Measurements from ENCODE around the gene MPP1.

DNA sequence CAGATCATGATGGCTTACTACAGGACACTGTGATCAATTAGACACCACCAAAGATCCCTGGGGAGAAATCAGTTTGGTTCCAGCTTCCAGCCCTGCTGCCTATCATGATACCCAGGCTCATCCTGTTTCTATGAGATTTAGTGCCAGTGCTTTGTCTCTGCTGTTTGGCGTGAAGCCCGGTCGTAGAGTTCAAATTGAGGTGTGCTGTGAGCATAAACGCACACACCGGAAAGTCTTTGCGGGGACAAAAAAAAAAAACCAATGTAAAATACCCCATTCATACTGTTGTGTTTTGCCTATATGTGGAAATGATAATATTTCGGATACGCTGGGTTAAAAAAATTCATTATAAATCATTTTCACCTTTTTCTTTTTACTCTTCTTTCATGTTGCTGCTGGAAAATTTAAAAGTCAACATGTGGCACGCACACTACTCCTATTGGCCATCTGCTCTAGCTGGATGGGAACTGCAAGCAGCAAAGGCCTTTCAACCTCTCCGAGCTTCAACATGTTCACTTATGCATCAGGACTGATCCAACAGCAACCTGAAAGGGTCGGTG is 43.2 kb downstream of the MPP1 start:
- no peak for TF ChIP-seq ELF1 (IDR thresholded peaks at IDR 0.05)
- TF ChIP-seq, protein P1, sequence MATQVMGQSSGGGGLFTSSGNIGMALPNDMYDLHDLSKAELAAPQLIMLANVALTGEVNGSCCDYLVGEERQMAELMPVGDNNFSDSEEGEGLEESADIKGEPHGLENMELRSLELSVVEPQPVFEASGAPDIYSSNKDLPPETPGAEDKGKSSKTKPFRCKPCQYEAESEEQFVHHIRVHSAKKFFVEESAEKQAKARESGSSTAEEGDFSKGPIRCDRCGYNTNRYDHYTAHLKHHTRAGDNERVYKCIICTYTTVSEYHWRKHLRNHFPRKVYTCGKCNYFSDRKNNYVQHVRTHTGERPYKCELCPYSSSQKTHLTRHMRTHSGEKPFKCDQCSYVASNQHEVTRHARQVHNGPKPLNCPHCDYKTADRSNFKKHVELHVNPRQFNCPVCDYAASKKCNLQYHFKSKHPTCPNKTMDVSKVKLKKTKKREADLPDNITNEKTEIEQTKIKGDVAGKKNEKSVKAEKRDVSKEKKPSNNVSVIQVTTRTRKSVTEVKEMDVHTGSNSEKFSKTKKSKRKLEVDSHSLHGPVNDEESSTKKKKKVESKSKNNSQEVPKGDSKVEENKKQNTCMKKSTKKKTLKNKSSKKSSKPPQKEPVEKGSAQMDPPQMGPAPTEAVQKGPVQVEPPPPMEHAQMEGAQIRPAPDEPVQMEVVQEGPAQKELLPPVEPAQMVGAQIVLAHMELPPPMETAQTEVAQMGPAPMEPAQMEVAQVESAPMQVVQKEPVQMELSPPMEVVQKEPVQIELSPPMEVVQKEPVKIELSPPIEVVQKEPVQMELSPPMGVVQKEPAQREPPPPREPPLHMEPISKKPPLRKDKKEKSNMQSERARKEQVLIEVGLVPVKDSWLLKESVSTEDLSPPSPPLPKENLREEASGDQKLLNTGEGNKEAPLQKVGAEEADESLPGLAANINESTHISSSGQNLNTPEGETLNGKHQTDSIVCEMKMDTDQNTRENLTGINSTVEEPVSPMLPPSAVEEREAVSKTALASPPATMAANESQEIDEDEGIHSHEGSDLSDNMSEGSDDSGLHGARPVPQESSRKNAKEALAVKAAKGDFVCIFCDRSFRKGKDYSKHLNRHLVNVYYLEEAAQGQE (IDR thresholded peaks at IDR 0.05; ENCODE audit: low read depth, low read length) = no peak
- 0 out of 2 replicates have a peak, but pooled peaks have one; percentile 5 for TF ChIP-seq GABPA (IDR thresholded peaks at IDR 0.05; ENCODE audit: low read depth)
- no peak for TF ChIP-seq NRF1 (IDR thresholded peaks at IDR 0.05; ENCODE audit: low read depth, low read length)
- TF ChIP-seq, protein P2, sequence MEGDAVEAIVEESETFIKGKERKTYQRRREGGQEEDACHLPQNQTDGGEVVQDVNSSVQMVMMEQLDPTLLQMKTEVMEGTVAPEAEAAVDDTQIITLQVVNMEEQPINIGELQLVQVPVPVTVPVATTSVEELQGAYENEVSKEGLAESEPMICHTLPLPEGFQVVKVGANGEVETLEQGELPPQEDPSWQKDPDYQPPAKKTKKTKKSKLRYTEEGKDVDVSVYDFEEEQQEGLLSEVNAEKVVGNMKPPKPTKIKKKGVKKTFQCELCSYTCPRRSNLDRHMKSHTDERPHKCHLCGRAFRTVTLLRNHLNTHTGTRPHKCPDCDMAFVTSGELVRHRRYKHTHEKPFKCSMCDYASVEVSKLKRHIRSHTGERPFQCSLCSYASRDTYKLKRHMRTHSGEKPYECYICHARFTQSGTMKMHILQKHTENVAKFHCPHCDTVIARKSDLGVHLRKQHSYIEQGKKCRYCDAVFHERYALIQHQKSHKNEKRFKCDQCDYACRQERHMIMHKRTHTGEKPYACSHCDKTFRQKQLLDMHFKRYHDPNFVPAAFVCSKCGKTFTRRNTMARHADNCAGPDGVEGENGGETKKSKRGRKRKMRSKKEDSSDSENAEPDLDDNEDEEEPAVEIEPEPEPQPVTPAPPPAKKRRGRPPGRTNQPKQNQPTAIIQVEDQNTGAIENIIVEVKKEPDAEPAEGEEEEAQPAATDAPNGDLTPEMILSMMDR (IDR thresholded peaks at IDR 0.05) = no peak
- TF ChIP-seq, protein P3, sequence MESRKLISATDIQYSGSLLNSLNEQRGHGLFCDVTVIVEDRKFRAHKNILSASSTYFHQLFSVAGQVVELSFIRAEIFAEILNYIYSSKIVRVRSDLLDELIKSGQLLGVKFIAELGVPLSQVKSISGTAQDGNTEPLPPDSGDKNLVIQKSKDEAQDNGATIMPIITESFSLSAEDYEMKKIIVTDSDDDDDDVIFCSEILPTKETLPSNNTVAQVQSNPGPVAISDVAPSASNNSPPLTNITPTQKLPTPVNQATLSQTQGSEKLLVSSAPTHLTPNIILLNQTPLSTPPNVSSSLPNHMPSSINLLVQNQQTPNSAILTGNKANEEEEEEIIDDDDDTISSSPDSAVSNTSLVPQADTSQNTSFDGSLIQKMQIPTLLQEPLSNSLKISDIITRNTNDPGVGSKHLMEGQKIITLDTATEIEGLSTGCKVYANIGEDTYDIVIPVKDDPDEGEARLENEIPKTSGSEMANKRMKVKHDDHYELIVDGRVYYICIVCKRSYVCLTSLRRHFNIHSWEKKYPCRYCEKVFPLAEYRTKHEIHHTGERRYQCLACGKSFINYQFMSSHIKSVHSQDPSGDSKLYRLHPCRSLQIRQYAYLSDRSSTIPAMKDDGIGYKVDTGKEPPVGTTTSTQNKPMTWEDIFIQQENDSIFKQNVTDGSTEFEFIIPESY (IDR thresholded peaks at IDR 0.05; ENCODE audit: borderline replicate concordance, low read depth) = no peak
- TF ChIP-seq GATA2 (CRISPR knock-in tag; IDR thresholded peaks at IDR 0.05) = no peak
- TF ChIP-seq, protein P4, sequence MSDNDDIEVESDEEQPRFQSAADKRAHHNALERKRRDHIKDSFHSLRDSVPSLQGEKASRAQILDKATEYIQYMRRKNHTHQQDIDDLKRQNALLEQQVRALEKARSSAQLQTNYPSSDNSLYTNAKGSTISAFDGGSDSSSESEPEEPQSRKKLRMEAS (IDR thresholded peaks at IDR 0.05; ENCODE audit: low read depth) = no peak
- TF ChIP-seq POLR2AphosphoS5 (IDR thresholded peaks at IDR 0.05; ENCODE audit: low read depth, low read length) = no peak
- TF ChIP-seq NFIC (IDR thresholded peaks at IDR 0.05; ENCODE audit: borderline replicate concordance) = no peak
- TF ChIP-seq EZH2phosphoT487 (IDR thresholded peaks at IDR 0.05; ENCODE audit: borderline replicate concordance, low read depth) = no peak
- no peak for TF ChIP-seq RAD21 (IDR thresholded peaks at IDR 0.05; ENCODE audit: low read length)
- 0 out of 4 replicates have a peak, but pooled peaks of 1 of the 2 experiments have one; percentile 15 for TF ChIP-seq EP300 (IDR thresholded peaks at IDR 0.05; ENCODE audit: borderline replicate concordance in 1 of 2, low read depth in 1 of 2, low read length in 1 of 2)
- TF ChIP-seq, protein P5, sequence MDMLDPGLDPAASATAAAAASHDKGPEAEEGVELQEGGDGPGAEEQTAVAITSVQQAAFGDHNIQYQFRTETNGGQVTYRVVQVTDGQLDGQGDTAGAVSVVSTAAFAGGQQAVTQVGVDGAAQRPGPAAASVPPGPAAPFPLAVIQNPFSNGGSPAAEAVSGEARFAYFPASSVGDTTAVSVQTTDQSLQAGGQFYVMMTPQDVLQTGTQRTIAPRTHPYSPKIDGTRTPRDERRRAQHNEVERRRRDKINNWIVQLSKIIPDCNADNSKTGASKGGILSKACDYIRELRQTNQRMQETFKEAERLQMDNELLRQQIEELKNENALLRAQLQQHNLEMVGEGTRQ (IDR thresholded peaks at IDR 0.05; ENCODE audit: borderline replicate concordance, low read depth, low read length) = no peak

All from SK-N-SH (cell line).